Pulmonary artery endothelial cell (primary cell): ENCODE results near the gene WWOX. TPM values are rescaled to one million over a fixed set of nuclear protein-coding genes. Genes with fewer than 3 reads are reported as not detected.

ENCODE experiments used
- DNase-seq: peaks from one replicate; pipeline ENCODE4 v3.0.0-alpha.2; 2011; ENCODE audit warnings: low read depth, low spot score
- total RNA-seq: library from RNA; depleted of rRNA; stranded (reverse); fragments of >200 nt; gene quantifications from 2 replicates; pipeline ENCODE4 v1.2.3, GENCODE V29; 2014

Gene WWOX
- total RNA-seq, 1 donor from 2014 or later = 15.9 TPM

- DNase-seq = no peak
These were observed 651.2 kb downstream of the WWOX start for GRCh38 chr16:78750611-78751010.

- DNase-seq = no peak
These were observed 652.1 kb downstream of the WWOX start for GRCh38 chr16:78751601-78752000.

GRCh38 chr16:78754713-78755112 lies 655.3 kb downstream of the WWOX start:
- no peak for DNase-seq

GRCh38 chr16:78755751-78756661 lies 656.6 kb downstream of the WWOX start:
- no peak for DNase-seq

- DNase-seq = no peak
These were observed 660.1 kb downstream of the WWOX start for GRCh38 chr16:78759596-78759995.

- no peak for DNase-seq
These were observed 661.2 kb downstream of the WWOX start for GRCh38 chr16:78760611-78761010.

GRCh38 chr16:78761427-78761826 lies 662.0 kb downstream of the WWOX start:
- no peak for DNase-seq

- no peak for DNase-seq
These were observed 662.8 kb downstream of the WWOX start for GRCh38 chr16:78762222-78762621.

GRCh38 chr16:78763821-78764440 lies 664.5 kb downstream of the WWOX start:
- DNase-seq = no peak

GRCh38 chr16:78764478-78764877 lies 665.0 kb downstream of the WWOX start:
- no peak for DNase-seq

- DNase-seq = no peak
These were observed 668.8 kb downstream of the WWOX start for GRCh38 chr16:78768226-78768625.

- DNase-seq = no peak
These were observed 669.3 kb downstream of the WWOX start for GRCh38 chr16:78768718-78769117.

- no peak for DNase-seq
These were observed 671.1 kb downstream of the WWOX start for GRCh38 chr16:78770353-78771091.

GRCh38 chr16:78773291-78773702 lies 673.8 kb downstream of the WWOX start:
- no peak for DNase-seq

GRCh38 chr16:78773706-78774105 lies 674.3 kb downstream of the WWOX start:
- DNase-seq = no peak

- DNase-seq = no peak
These were observed 675.7 kb downstream of the WWOX start for GRCh38 chr16:78775161-78775561.

GRCh38 chr16:78778101-78779004 lies 678.9 kb downstream of the WWOX start:
- no peak for DNase-seq

- no peak for DNase-seq
These were observed 681.4 kb downstream of the WWOX start for GRCh38 chr16:78780808-78781207.

- no peak for DNase-seq
These were observed 683.1 kb downstream of the WWOX start for GRCh38 chr16:78782572-78782971.

GRCh38 chr16:78783570-78784079 lies 684.2 kb downstream of the WWOX start:
- no peak for DNase-seq

GRCh38 chr16:78784771-78785170 lies 685.3 kb downstream of the WWOX start:
- no peak for DNase-seq
